ENCODE data around the gene MTMR4. TPM values are rescaled to one million over a fixed set of nuclear protein-coding genes. Genes with fewer than 3 reads are reported as not detected.

Gene MTMR4
- polyA plus RNA-seq, 3 donors = 7.2 to 20.7 (median 8.4) TPM

DNA sequence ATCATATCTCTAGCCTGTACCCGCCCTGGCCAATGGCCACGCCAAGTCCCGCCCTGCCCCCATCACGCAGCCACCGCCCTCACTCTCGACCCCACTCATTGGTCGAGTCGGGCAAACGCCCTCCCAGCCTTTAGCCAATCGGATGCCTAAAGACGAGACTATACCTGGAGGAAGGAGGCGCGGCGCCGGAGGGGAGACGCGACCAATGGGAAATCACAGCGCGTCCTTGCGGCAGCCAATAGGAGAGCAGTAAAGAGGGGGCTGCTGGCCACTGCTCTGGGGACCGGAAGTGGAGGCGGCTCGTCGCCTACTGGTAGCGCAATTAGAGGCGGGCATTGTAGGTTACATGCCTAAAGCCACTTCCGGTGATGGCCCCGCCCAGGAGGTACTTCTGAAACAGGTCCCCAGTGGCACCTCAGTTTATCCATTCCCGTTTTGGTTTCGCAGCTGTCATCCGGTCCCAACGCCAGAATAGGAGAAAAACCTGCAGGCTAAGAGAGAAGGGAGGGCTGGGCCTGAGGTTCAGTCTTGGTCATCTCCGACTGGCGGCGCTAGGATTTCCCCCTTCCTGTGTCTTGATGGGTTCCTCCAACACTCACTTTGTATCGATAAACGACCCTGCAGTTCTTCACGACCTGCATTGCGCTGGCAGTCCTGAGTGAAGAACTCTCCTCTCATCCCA is 3.6 kb upstream of the MTMR4 start:
- H3K36me3 ChIP-seq (replicated peaks in 1 of 2; ENCODE audit: control insufficient read depth in 1 of 2, insufficient read depth in 2 of 2, low read length in 2 of 2) = peaks cover 0 to 6% of the 10 kb centered on the region in 2 donors
- Mint-ChIP-seq H3K27me3 (ENCODE audit: low read depth in 3 of 3) (peaks cover 0 to 8% (median 4%) of the 10 kb centered on the region in 3 donors), H3K9me3 (no peaks in the 10 kb centered on the region), H3K4me3 (peak overlapping the region; percentile 96 to 98), H3K36me3 (peaks cover 7 to 8% of the 10 kb centered on the region in 2 donors), H3K27ac (peak overlapping the region; percentile 95 to 99 (median 98)), H3K4me1 (peaks cover 45% of the 10 kb centered on the region)
- under 1% methylated on average over 34 of the region's 39 CpGs for WGBS (ENCODE audit: insufficient coverage)
- intact Hi-C loops (cut with micrococcal nuclease) = loop anchor here (2.0 to 10.0 kb wide), 7 partner anchors 59 to 511 kb away; partner anchors contain the start of gene SRSF1 (in 1 of the 2)
- peaks cover 37 to 51% of the 10 kb centered on the region in 2 donors for H3K4me1 ChIP-seq (ENCODE audit: control insufficient read depth in 1 of 2, insufficient read depth in 2 of 2, low read length in 2 of 2)
- TF ChIP-seq CTCF (IDR thresholded peaks at IDR 0.05) = no peak
- no peaks in the 10 kb centered on the region for H3K27me3 ChIP-seq (ENCODE audit: control insufficient read depth in 2 of 2, insufficient read depth in 2 of 2, low read length in 2 of 2)
- peak overlapping the region; percentile 89 for H3K9ac ChIP-seq (ENCODE audit: insufficient read depth, low read length, poor library complexity, severe bottlenecking)
- H3K4me2 ChIP-seq (replicated peaks; ENCODE audit: extremely low read depth, low read length, poor library complexity, severe bottlenecking) = peak overlapping the region; percentile 98
- peak overlapping the region; percentile 75 to 100 (median 76) for H3K4me3 ChIP-seq (replicated peaks in 1 of 3; ENCODE audit: low read depth in 2 of 3, low read length in 3 of 3)
- peak; percentile 100 for DNase-seq
- H4K20me1 ChIP-seq (ENCODE audit: insufficient read depth, low read length) = peaks cover 11% of the 10 kb centered on the region
- peak overlapping the region; percentile 98 for H2AFZ ChIP-seq (ENCODE audit: insufficient read depth, low read depth, low read length, poor library complexity, severe bottlenecking)
- no peaks in the 10 kb centered on the region for H3K9me3 ChIP-seq (replicated peaks in 1 of 2; ENCODE audit: control insufficient read depth in 1 of 2, insufficient read depth in 1 of 2, low read length in 2 of 2)
- peaks cover 31% of the 10 kb centered on the region for H3K79me2 ChIP-seq (ENCODE audit: insufficient read depth, low read length)
- peak overlapping the region; percentile 88 to 96 for H3K27ac ChIP-seq (ENCODE audit: low read depth in 1 of 2, low read length in 2 of 2)

GRCh38 chr17:58517378-58517927 is 3.0 kb upstream of the MTMR4 start:
- peaks cover 0 to 7% (median 4%) of the 10 kb centered on the region in 3 donors for H3K27me3 Mint-ChIP-seq (ENCODE audit: low read depth in 3 of 3)
- intact Hi-C loops (cut with micrococcal nuclease) = loop anchor here (5.0 to 10.0 kb wide), 4 partner anchors 60 to 510 kb away; partner anchors contain the start of gene SRSF1 (in 1 of the 2)
- no peaks in the 10 kb centered on the region for H3K9me3 Mint-ChIP-seq
- under 1% methylated on average over 24 of the region's 27 CpGs for WGBS (ENCODE audit: insufficient coverage)
- peak overlapping the region; percentile 88 to 96 for H3K27ac ChIP-seq (ENCODE audit: low read depth in 1 of 2, low read length in 2 of 2)
- H3K27me3 ChIP-seq (ENCODE audit: control insufficient read depth in 2 of 2, insufficient read depth in 2 of 2, low read length in 2 of 2) = no peaks in the 10 kb centered on the region
- H3K9ac ChIP-seq (ENCODE audit: insufficient read depth, low read length, poor library complexity, severe bottlenecking) = peak overlapping the region; percentile 89
- peak overlapping the region; percentile 98 for H3K4me2 ChIP-seq (replicated peaks; ENCODE audit: extremely low read depth, low read length, poor library complexity, severe bottlenecking)
- H3K36me3 ChIP-seq (replicated peaks in 1 of 2; ENCODE audit: control insufficient read depth in 1 of 2, insufficient read depth in 2 of 2, low read length in 2 of 2) = peaks cover 5 to 11% of the 10 kb centered on the region in 2 donors
- H3K27ac Mint-ChIP-seq = peak overlapping the region; percentile 95 to 99 (median 96)
- H3K4me3 Mint-ChIP-seq = peak overlapping the region; percentile 90 to 96
- no peaks in the 10 kb centered on the region for H3K9me3 ChIP-seq (replicated peaks in 1 of 2; ENCODE audit: control insufficient read depth in 1 of 2, insufficient read depth in 1 of 2, low read length in 2 of 2)
- H3K4me1 Mint-ChIP-seq = peaks cover 48% of the 10 kb centered on the region
- DNase-seq = no peak
- H4K20me1 ChIP-seq (ENCODE audit: insufficient read depth, low read length) = peaks cover 17% of the 10 kb centered on the region
- peaks cover 13 to 14% of the 10 kb centered on the region in 2 donors for H3K36me3 Mint-ChIP-seq
- TF ChIP-seq CTCF (IDR thresholded peaks at IDR 0.05) = no peak
- H3K4me3 ChIP-seq (replicated peaks in 1 of 3; ENCODE audit: low read depth in 2 of 3, low read length in 3 of 3) = peak overlapping the region; percentile 70 to 100 (median 71)
- H2AFZ ChIP-seq (ENCODE audit: insufficient read depth, low read depth, low read length, poor library complexity, severe bottlenecking) = peak overlapping the region; percentile 83
- H3K4me1 ChIP-seq (ENCODE audit: control insufficient read depth in 1 of 2, insufficient read depth in 2 of 2, low read length in 2 of 2) = peaks cover 37 to 53% of the 10 kb centered on the region in 2 donors
- peaks cover 31% of the 10 kb centered on the region for H3K79me2 ChIP-seq (ENCODE audit: insufficient read depth, low read length)

Measured in CD14-positive monocyte (primary cell).